Breast epithelium (tissue), 3 donors: ENCODE results near the gene GALNT7.

Experiments used
- CTCF ChIP-seq, 3 donors: fragments of 450-650 bp; IDR thresholded peaks; one replicate each; pipeline ENCODE4 v1.5.1; 2016 to 2017; ENCODE audit warnings: antibody characterized with exemption in 3 of 3, mild to moderate bottlenecking in 3 of 3, moderate library complexity in 3 of 3
- POLR2AphosphoS5 ChIP-seq, 3 donors: sonication (generic); formaldehyde crosslinking; IDR thresholded peaks; one replicate each; pipeline ENCODE4 v1.6.1; 2017; ENCODE audit warnings: antibody characterized with exemption in 3 of 3

DNA sequence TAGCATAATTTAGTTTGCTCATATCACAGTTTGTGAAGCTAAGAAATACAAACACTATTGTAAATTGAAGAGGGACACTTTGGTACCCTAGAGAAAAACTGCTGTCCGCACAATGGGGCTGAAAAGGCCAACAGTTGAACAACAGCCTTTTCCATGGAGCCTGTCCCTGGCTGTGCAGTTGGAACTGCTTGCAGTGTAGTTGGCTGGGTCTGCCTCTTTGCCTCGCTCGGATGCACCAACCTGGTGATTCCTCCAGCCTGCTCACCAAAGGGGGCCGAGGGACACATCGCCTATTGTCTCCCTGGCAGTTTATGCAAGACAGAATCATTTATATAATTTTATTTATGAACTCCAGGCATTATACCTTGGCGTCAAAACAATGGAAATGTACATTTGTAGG is 16.5 kb upstream of the GALNT7 start:
- TF ChIP-seq POLR2AphosphoS5 (IDR thresholded peaks at IDR 0.05) (no peak), CTCF (IDR thresholded peaks at IDR 0.05) (no peak)
